Right lobe of liver (tissue), 4 donors: ENCODE data around the gene CMC1.

Experiments used
- CTCF ChIP-seq, 4 donors: fragments of 200-600 bp in 3 of 4; fragments of 450-650 bp in 1 of 4; IDR thresholded peaks; one replicate each; pipeline versions ENCODE4 v1.5.1 to v1.8.0; 2016 to 2022; ENCODE audit warnings: antibody characterized with exemption in 4 of 4, mild to moderate bottlenecking in 2 of 4
- POLR2A ChIP-seq: fragments of 450-650 bp; IDR thresholded peaks from one replicate; pipeline ENCODE4 v1.6.1; 2017; ENCODE audit warnings: antibody characterized with exemption, mild to moderate bottlenecking
- donor health status: DM: no; HTN: no; CAD: no.
- donor health status: DM: no; HTN: no; CAD: no.
- donor health status: DM: no; HTN: yes; CAD: no.

- TF ChIP-seq CTCF (IDR thresholded peaks at IDR 0.05), result no peak
- TF ChIP-seq POLR2A, result no peak
Measured at GRCh38 chr3:28279770-28280169, 38.4 kb downstream of the CMC1 start.
